Measurements from ENCODE around the gene LMNA. TPM values are rescaled to one million over a fixed set of nuclear protein-coding genes. Genes with fewer than 3 reads are reported as not detected.
A peak's percentile ranks its signal among the peaks of the same experiment; 100 is the strongest.

Gene LMNA
- total and polyA plus RNA-seq, 7 experiments from 2014 or later: 0.20 to 470 (median 11.8) TPM; not detected in 1

GRCh38 chr1:156165083-156165482 is 50.6 kb downstream of the LMNA start:
- ATAC-seq (no peak), DNase-seq (no peak)
- H3K27ac ChIP-seq (ENCODE audit: low read depth, low read length): no peak overlapping the region
- Mint-ChIP-seq H3K4me1 (peaks cover 4 to 20% (median 12%) of the 10 kb centered on the region in 7 donors), H3K4me3 (no peak overlapping the region), H3K36me3 (peaks cover 0 to 7% (median 0%) of the 10 kb centered on the region in 5 donors), H3K27me3 (no peaks in the 10 kb centered on the region), H3K9me3 (peaks cover 0 to 3% (median 0%) of the 10 kb centered on the region in 11 donors), H3K27ac (no peak overlapping the region)
- CTCF ChIA-PET: interaction anchor here (0.6 kb wide), 1 partner anchor 39 kb away, joined by 3 read pairs; no protein-coding TSS in a partner anchor
- no peaks in the 10 kb centered on the region for H3K36me3 ChIP-seq (ENCODE audit: control insufficient read depth in 2 of 3, insufficient read depth in 3 of 3, low read length in 3 of 3)
- intact Hi-C loops (cut with micrococcal nuclease): no loop called here
- POLR2A ChIA-PET: interaction anchor here (0.6 to 1.6 kb wide), 3 partner anchors 8 to 48 kb away, joined by 4 to 6 read pairs (median 5); partner anchors contain the start of gene PMF1
- no peaks in the 10 kb centered on the region for H3K27me3 ChIP-seq (ENCODE audit: control insufficient read depth in 2 of 2, insufficient read depth in 2 of 2, low read length in 2 of 2)
- H3K9me3 ChIP-seq (ENCODE audit: control insufficient read depth in 2 of 3, low read length in 3 of 3): no peaks in the 10 kb centered on the region
- peaks cover 3 to 5% of the 10 kb centered on the region in 2 donors for H3K4me1 ChIP-seq (ENCODE audit: control insufficient read depth in 2 of 2, insufficient read depth in 2 of 2, low read length in 2 of 2)
- H3K4me3 ChIP-seq (ENCODE audit: low read length): no peak overlapping the region

DNA sequence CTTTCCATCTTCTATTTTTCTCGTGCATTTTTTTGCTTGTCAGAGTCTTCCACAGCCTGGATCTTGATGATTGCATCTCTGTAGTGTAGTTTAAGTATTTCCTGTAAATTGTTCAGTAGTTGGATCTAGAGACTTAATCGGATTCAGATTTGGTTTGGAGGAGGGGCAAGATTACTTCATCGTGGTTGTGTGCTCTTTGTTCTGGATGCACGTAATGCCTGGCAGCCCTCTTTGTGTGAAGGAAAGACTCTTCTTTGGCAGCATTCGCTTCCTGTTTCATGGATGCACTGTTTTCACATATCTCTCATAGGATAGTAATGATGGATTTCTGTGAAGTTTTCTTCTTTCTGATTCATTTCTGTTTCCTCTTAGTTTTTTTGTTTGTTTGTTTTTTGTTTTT is 53.0 kb downstream of the LMNA start:
- Histone ChIP-seq H3K27me3 (ENCODE audit: control insufficient read depth in 2 of 2, insufficient read depth in 2 of 2, low read length in 2 of 2) (no peaks in the 10 kb centered on the region), H3K9me3 (ENCODE audit: control insufficient read depth in 2 of 3, low read length in 3 of 3) (no peaks in the 10 kb centered on the region), H3K4me3 (ENCODE audit: low read length) (no peak overlapping the region), H3K27ac (ENCODE audit: low read depth, low read length) (no peak overlapping the region), H3K36me3 (ENCODE audit: control insufficient read depth in 2 of 3, insufficient read depth in 3 of 3, low read length in 3 of 3) (no peaks in the 10 kb centered on the region), H3K4me1 (ENCODE audit: control insufficient read depth in 2 of 2, insufficient read depth in 2 of 2, low read length in 2 of 2) (no peaks in the 10 kb centered on the region)
- ChIA-PET POLR2A (no interaction called here), CTCF (interaction anchor here (1.1 kb wide), 1 partner anchor 24 kb away, joined by 3 read pairs; no protein-coding TSS in a partner anchor)
- intact Hi-C loops (cut with micrococcal nuclease): no loop called here
- Mint-ChIP-seq H3K27me3 (no peaks in the 10 kb centered on the region), H3K36me3 (peaks cover 0 to 7% (median 0%) of the 10 kb centered on the region in 5 donors), H3K9me3 (peaks cover 0 to 3% (median 0%) of the 10 kb centered on the region in 11 donors), H3K4me1 (peaks cover 0 to 8% (median 0%) of the 10 kb centered on the region in 7 donors), H3K27ac (peak overlapping the region in 1 of 9 donors; percentile 41), H3K4me3 (no peak overlapping the region)
- ATAC-seq (no peak), DNase-seq (no peak)

GRCh38 chr1:156172696-156173470 is 58.4 kb downstream of the LMNA start:
- CTCF ChIA-PET: interaction anchor here (1.3 kb wide), 1 partner anchor 52 kb away, joined by 5 read pairs; no protein-coding TSS in a partner anchor
- POLR2A ChIA-PET: interaction anchor here (0.7 to 1.7 kb wide), 3 partner anchors 8 to 52 kb away, joined by 3 to 6 read pairs (median 3); partner anchors contain the start of gene SLC25A44
- H3K4me1 Mint-ChIP-seq: peaks cover 1 to 8% (median 6%) of the 10 kb centered on the region in 7 donors
- H3K27ac ChIP-seq (ENCODE audit: low read depth, low read length): no peak overlapping the region
- H3K4me3 ChIP-seq (ENCODE audit: low read length): no peak overlapping the region
- H3K4me1 ChIP-seq (ENCODE audit: control insufficient read depth in 2 of 2, insufficient read depth in 2 of 2, low read length in 2 of 2): peaks cover 1 to 2% of the 10 kb centered on the region in 2 donors
- H3K9me3 Mint-ChIP-seq: no peaks in the 10 kb centered on the region
- H3K27me3 ChIP-seq (ENCODE audit: control insufficient read depth in 2 of 2, insufficient read depth in 2 of 2, low read length in 2 of 2): no peaks in the 10 kb centered on the region
- no peaks in the 10 kb centered on the region for H3K36me3 Mint-ChIP-seq
- H3K27me3 Mint-ChIP-seq: no peaks in the 10 kb centered on the region
- no peak overlapping the region for H3K27ac Mint-ChIP-seq
- DNase-seq (no peak), ATAC-seq (no peak)
- intact Hi-C loops (cut with micrococcal nuclease): no loop called here
- H3K9me3 ChIP-seq (ENCODE audit: control insufficient read depth in 2 of 3, low read length in 3 of 3): no peaks in the 10 kb centered on the region
- H3K36me3 ChIP-seq (ENCODE audit: control insufficient read depth in 2 of 3, insufficient read depth in 3 of 3, low read length in 3 of 3): no peaks in the 10 kb centered on the region
- H3K4me3 Mint-ChIP-seq: no peak overlapping the region

DNA sequence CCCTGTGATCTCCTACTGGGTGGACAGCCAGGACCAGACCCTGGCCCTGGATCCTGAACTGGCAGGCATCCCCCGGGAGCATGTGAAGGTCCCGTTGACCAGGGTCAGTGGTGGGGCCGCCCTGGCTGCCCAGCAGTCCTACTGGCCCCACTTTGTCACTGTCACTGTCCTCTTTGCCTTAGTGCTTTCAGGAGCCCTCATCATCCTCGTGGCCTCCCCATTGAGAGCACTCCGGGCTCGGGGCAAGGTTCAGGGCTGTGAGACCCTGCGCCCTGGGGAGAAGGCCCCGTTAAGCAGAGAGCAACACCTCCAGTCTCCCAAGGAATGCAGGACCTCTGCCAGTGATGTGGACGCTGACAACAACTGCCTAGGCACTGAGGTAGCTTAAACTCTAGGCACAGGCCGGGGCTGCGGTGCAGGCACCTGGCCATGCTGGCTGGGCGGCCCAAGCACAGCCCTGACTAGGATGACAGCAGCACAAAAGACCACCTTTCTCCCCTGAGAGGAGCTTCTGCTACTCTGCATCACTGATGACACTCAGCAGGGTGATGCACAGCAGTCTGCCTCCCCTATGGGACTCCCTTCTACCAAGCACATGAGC is 62.2 kb downstream of the LMNA start:
- H3K36me3 Mint-ChIP-seq: no peaks in the 10 kb centered on the region
- no peaks in the 10 kb centered on the region for H3K36me3 ChIP-seq (ENCODE audit: control insufficient read depth in 2 of 3, insufficient read depth in 3 of 3, low read length in 3 of 3)
- peaks cover 3 to 15% of the 10 kb centered on the region in 2 donors for H3K4me1 ChIP-seq (ENCODE audit: control insufficient read depth in 2 of 2, insufficient read depth in 2 of 2, low read length in 2 of 2)
- no peak overlapping the region for H3K27ac ChIP-seq (ENCODE audit: low read depth, low read length)
- intact Hi-C loops (cut with micrococcal nuclease): no loop called here
- POLR2A ChIA-PET: no interaction called here
- no peak overlapping the region for H3K4me3 Mint-ChIP-seq
- no peaks in the 10 kb centered on the region for H3K9me3 Mint-ChIP-seq
- H3K27me3 ChIP-seq (ENCODE audit: control insufficient read depth in 2 of 2, insufficient read depth in 2 of 2, low read length in 2 of 2): no peaks in the 10 kb centered on the region
- DNase-seq (no peak), ATAC-seq (no peak)
- H3K27me3 Mint-ChIP-seq: peaks cover 0 to 4% (median 0%) of the 10 kb centered on the region in 5 donors
- H3K4me3 ChIP-seq (ENCODE audit: low read length): no peak overlapping the region
- H3K4me1 Mint-ChIP-seq: peaks cover 9 to 20% (median 11%) of the 10 kb centered on the region in 7 donors
- peak overlapping the region in 3 of 9 donors; percentile 24 to 68 (median 28) for H3K27ac Mint-ChIP-seq
- H3K9me3 ChIP-seq (ENCODE audit: control insufficient read depth in 2 of 3, low read length in 3 of 3): no peaks in the 10 kb centered on the region
- CTCF ChIA-PET: no interaction called here

GRCh38 chr1:156177919-156178654 is 63.6 kb downstream of the LMNA start:
- Mint-ChIP-seq H3K4me1 (peaks cover 9 to 20% (median 11%) of the 10 kb centered on the region in 7 donors), H3K27ac (peak overlapping the region; percentile 6 to 76 (median 60)), H3K36me3 (no peaks in the 10 kb centered on the region), H3K9me3 (no peaks in the 10 kb centered on the region), H3K4me3 (peak overlapping the region; percentile 1 to 73 (median 28)), H3K27me3 (peaks cover 0 to 4% (median 0%) of the 10 kb centered on the region in 5 donors)
- peak in 6 of 9 donors; percentile 32 to 66 (median 56) for DNase-seq
- Histone ChIP-seq H3K4me1 (ENCODE audit: control insufficient read depth in 2 of 2, insufficient read depth in 2 of 2, low read length in 2 of 2) (peaks cover 3 to 15% of the 10 kb centered on the region in 2 donors), H3K27me3 (ENCODE audit: control insufficient read depth in 2 of 2, insufficient read depth in 2 of 2, low read length in 2 of 2) (no peaks in the 10 kb centered on the region), H3K36me3 (ENCODE audit: control insufficient read depth in 2 of 3, insufficient read depth in 3 of 3, low read length in 3 of 3) (no peaks in the 10 kb centered on the region), H3K27ac (ENCODE audit: low read depth, low read length) (no peak overlapping the region), H3K9me3 (ENCODE audit: control insufficient read depth in 2 of 3, low read length in 3 of 3) (no peaks in the 10 kb centered on the region), H3K4me3 (ENCODE audit: low read length) (no peak overlapping the region)
- intact Hi-C loops (cut with micrococcal nuclease): no loop called here
- ChIA-PET POLR2A (no interaction called here), CTCF (no interaction called here)
- peak; percentile 79 for ATAC-seq

- peaks cover 3 to 15% of the 10 kb centered on the region in 2 donors for H3K4me1 ChIP-seq (ENCODE audit: control insufficient read depth in 2 of 2, insufficient read depth in 2 of 2, low read length in 2 of 2)
- no peak for DNase-seq
- no peak overlapping the region for H3K27ac ChIP-seq (ENCODE audit: low read depth, low read length)
- ChIA-PET POLR2A (no interaction called here), CTCF (no interaction called here)
- no peak overlapping the region for H3K4me3 ChIP-seq (ENCODE audit: low read length)
- no peaks in the 10 kb centered on the region for H3K27me3 ChIP-seq (ENCODE audit: control insufficient read depth in 2 of 2, insufficient read depth in 2 of 2, low read length in 2 of 2)
- Mint-ChIP-seq H3K27ac (peak overlapping the region in 1 of 9 donors; percentile 71), H3K27me3 (peaks cover 0 to 4% (median 0%) of the 10 kb centered on the region in 5 donors), H3K4me3 (no peak overlapping the region), H3K9me3 (no peaks in the 10 kb centered on the region), H3K4me1 (peaks cover 6 to 20% (median 11%) of the 10 kb centered on the region in 7 donors), H3K36me3 (no peaks in the 10 kb centered on the region)
- H3K9me3 ChIP-seq (ENCODE audit: control insufficient read depth in 2 of 3, low read length in 3 of 3): no peaks in the 10 kb centered on the region
- intact Hi-C loops (cut with micrococcal nuclease): no loop called here
- ATAC-seq: no peak
- H3K36me3 ChIP-seq (ENCODE audit: control insufficient read depth in 2 of 3, insufficient read depth in 3 of 3, low read length in 3 of 3): no peaks in the 10 kb centered on the region
Measured at GRCh38 chr1:156180471-156180870, 66.0 kb downstream of the LMNA start.
